Measurements from ENCODE around the gene ADAMTS2.

Gene ADAMTS2

DNA sequence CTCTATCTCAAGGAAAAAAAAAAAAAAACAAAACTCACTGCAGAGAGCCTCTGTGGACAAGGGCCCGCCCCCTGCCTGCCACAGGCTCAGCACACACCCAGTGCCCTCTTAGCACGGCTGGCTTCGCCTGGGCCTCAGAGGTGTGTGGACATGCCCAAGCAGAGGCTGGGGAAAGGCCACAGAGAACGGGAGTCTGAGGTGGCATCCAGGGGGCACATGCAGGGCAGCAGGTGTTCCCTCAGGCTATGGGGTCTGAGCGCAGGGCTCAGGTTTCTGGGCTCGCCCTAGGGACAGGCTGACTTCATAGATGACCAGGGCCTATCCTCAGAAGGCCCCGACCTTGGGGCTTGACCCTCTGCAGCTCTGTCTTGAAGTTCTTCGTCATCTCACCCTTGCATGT, 146.4 kb downstream of the ADAMTS2 start:
- Histone ChIP-seq H2BK12ac (ENCODE audit: low read length) (no peak overlapping the region), H3K9ac (ENCODE audit: low read length) (no peak overlapping the region), H3K14ac (ENCODE audit: low read length) (no peak overlapping the region), H3K79me1 (ENCODE audit: low read length) (no peaks in the 10 kb centered on the region), H4K91ac (ENCODE audit: low read depth, low read length) (no peak overlapping the region), H3K4me3 (ENCODE audit: low read depth, low read length) (no peak overlapping the region), H3K9me3 (ENCODE audit: insufficient read depth, low read depth, low read length) (no peaks in the 10 kb centered on the region), H2BK120ac (ENCODE audit: insufficient read depth, low read length, poor library complexity) (no peak overlapping the region), H3K23ac (ENCODE audit: low read length) (no peak overlapping the region), H3K36me3 (ENCODE audit: control insufficient read depth in 1 of 2, insufficient read depth in 2 of 2, low read length in 2 of 2) (peaks cover 3 to 5% of the 10 kb centered on the region in 2 experiments), H2AK5ac (ENCODE audit: low read length) (no peak overlapping the region), H3K27me3 (ENCODE audit: insufficient read depth, low read length) (no peaks in the 10 kb centered on the region), H3K18ac (ENCODE audit: low read length) (no peak overlapping the region), H3K4me1 (ENCODE audit: control insufficient read depth in 1 of 2, insufficient read depth in 2 of 2, low read length in 2 of 2) (peaks cover 3 to 9% of the 10 kb centered on the region in 2 experiments), H2BK5ac (ENCODE audit: low read depth, low read length, poor library complexity) (no peak overlapping the region), H3K4me2 (ENCODE audit: low read length) (no peak overlapping the region), H3K4ac (ENCODE audit: low read depth, low read length) (no peak overlapping the region), H4K8ac (ENCODE audit: low read depth, low read length) (no peak overlapping the region), H3K27ac (ENCODE audit: low read depth, low read length) (no peak overlapping the region), H4K12ac (ENCODE audit: low read depth, low read length) (no peak overlapping the region), H3K79me2 (ENCODE audit: control insufficient read depth, insufficient read depth, low read length, poor library complexity) (no peaks in the 10 kb centered on the region), H2AFZ (ENCODE audit: insufficient read depth, low read length, poor library complexity) (no peak overlapping the region)
- no peak for DNase-seq
- WGBS (ENCODE audit: extremely low coverage, insufficient coverage, insufficient read length) = no CpG with 5 or more reads among the region's 8 CpGs

DNA sequence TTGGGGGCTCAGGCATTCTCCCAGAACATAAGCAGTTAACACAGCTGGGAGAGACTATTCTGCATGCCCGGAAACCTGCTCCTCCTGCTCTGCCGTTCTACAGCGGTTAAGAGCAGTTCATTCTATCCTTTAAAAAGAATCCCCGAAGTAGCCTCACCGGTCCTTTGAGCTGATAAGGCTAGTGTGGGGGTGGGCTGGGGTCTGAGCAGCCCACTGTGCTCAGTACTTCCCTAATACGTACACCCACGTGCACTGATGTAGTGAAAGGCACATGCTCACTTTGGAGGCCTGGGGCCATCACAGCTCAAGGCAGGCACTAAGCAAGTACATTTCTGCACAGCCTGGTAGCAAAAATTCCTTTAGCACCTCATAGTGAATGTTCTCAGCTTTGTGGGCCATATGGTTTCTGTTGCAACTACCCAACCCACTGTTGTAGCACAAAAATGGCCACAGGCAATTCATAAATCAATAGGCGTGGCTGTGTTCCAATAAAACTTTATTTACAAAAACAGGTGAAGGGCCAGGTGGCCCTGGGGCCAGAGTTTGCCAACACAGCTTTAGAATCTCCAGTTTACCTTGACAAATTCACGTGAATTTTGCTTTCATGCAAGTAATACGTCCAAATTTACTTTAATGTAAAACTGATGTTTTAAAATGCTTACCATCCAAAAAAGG, 148.7 kb downstream of the ADAMTS2 start:
- Histone ChIP-seq H3K4ac (ENCODE audit: low read depth, low read length) (no peak overlapping the region), H4K12ac (ENCODE audit: low read depth, low read length) (no peak overlapping the region), H4K91ac (ENCODE audit: low read depth, low read length) (no peak overlapping the region), H2AK5ac (ENCODE audit: low read length) (no peak overlapping the region), H3K4me2 (ENCODE audit: low read length) (no peak overlapping the region), H3K14ac (ENCODE audit: low read length) (no peak overlapping the region), H3K18ac (ENCODE audit: low read length) (no peak overlapping the region), H3K27ac (ENCODE audit: low read depth, low read length) (no peak overlapping the region), H4K8ac (ENCODE audit: low read depth, low read length) (no peak overlapping the region), H3K9me3 (ENCODE audit: insufficient read depth, low read depth, low read length) (no peaks in the 10 kb centered on the region), H2BK120ac (ENCODE audit: insufficient read depth, low read length, poor library complexity) (no peak overlapping the region), H2BK12ac (ENCODE audit: low read length) (no peak overlapping the region), H3K27me3 (ENCODE audit: insufficient read depth, low read length) (no peaks in the 10 kb centered on the region), H2AFZ (ENCODE audit: insufficient read depth, low read length, poor library complexity) (no peak overlapping the region), H3K36me3 (ENCODE audit: control insufficient read depth in 1 of 2, insufficient read depth in 2 of 2, low read length in 2 of 2) (peaks cover 5 to 6% of the 10 kb centered on the region in 2 experiments), H3K4me1 (ENCODE audit: control insufficient read depth in 1 of 2, insufficient read depth in 2 of 2, low read length in 2 of 2) (peaks cover 3 to 6% of the 10 kb centered on the region in 2 experiments), H3K4me3 (ENCODE audit: low read depth, low read length) (no peak overlapping the region), H3K9ac (ENCODE audit: low read length) (no peak overlapping the region), H2BK5ac (ENCODE audit: low read depth, low read length, poor library complexity) (no peak overlapping the region), H3K23ac (ENCODE audit: low read length) (no peak overlapping the region), H3K79me2 (ENCODE audit: control insufficient read depth, insufficient read depth, low read length, poor library complexity) (no peaks in the 10 kb centered on the region), H3K79me1 (ENCODE audit: low read length) (no peaks in the 10 kb centered on the region)
- no peak for DNase-seq
- no CpG with 5 or more reads among the region's 10 CpGs for WGBS (ENCODE audit: extremely low coverage, insufficient coverage, insufficient read length)

DNA sequence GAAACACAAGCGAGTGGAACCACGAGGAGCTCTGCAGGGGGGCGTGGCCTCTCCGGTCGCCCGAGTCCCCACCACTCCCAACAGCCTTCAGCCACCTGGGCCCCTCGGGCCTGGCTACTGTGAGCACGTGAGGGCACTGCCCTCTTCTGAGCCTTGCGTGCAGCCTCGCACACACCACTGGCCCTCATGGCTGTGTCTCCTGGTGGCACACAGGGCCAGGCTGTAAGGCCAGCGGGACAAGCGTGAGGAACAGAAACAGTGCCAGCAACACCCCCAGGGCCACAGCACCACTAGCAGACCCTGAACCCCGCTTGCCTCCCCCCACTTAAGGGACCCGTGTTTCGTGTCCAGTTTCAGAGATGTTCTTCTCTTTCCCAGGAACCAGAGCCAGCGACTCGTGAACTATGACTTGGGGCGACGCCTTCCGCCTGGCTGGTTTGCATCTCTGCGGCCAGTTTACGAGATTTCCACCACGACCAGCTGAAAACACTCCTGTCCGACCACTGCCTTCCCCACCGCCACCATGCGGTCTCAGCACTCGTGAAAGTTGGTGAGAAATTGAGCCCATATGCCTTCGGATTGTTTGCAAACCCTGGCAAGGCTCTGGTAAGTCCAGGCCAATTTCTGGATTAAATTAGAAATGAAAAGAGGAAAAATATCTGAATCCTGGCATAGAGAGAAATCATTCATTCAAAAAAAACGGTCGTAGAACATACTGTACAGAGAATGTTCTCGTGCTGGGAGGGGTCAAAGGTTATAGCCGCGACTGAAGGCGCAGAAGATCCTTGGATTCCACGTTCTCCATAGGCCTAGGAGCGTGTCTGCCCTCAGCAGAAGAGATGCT, 149.5 kb downstream of the ADAMTS2 start:
- no peak for DNase-seq
- no peak overlapping the region for H3K14ac ChIP-seq (ENCODE audit: low read length)
- H3K27ac ChIP-seq (ENCODE audit: low read depth, low read length) = no peak overlapping the region
- no peak overlapping the region for H3K4ac ChIP-seq (ENCODE audit: low read depth, low read length)
- no peak overlapping the region for H2AK5ac ChIP-seq (ENCODE audit: low read length)
- H3K4me3 ChIP-seq (ENCODE audit: low read depth, low read length) = no peak overlapping the region
- no peak overlapping the region for H2BK5ac ChIP-seq (ENCODE audit: low read depth, low read length, poor library complexity)
- no peaks in the 10 kb centered on the region for H3K9me3 ChIP-seq (ENCODE audit: insufficient read depth, low read depth, low read length)
- H3K79me1 ChIP-seq (ENCODE audit: low read length) = no peaks in the 10 kb centered on the region
- no peak overlapping the region for H4K12ac ChIP-seq (ENCODE audit: low read depth, low read length)
- H2BK120ac ChIP-seq (ENCODE audit: insufficient read depth, low read length, poor library complexity) = no peak overlapping the region
- H2AFZ ChIP-seq (ENCODE audit: insufficient read depth, low read length, poor library complexity) = no peak overlapping the region
- H3K27me3 ChIP-seq (ENCODE audit: insufficient read depth, low read length) = no peaks in the 10 kb centered on the region
- no peak overlapping the region for H4K91ac ChIP-seq (ENCODE audit: low read depth, low read length)
- H3K9ac ChIP-seq (ENCODE audit: low read length) = no peak overlapping the region
- H3K23ac ChIP-seq (ENCODE audit: low read length) = no peak overlapping the region
- H4K8ac ChIP-seq (ENCODE audit: low read depth, low read length) = no peak overlapping the region
- H3K18ac ChIP-seq (ENCODE audit: low read length) = peak overlapping the region; percentile 42
- no peak overlapping the region for H2BK12ac ChIP-seq (ENCODE audit: low read length)
- no CpG with 5 or more reads among the region's 36 CpGs for WGBS (ENCODE audit: extremely low coverage, insufficient coverage, insufficient read length)
- H3K4me2 ChIP-seq (ENCODE audit: low read length) = no peak overlapping the region
- no peaks in the 10 kb centered on the region for H3K79me2 ChIP-seq (ENCODE audit: control insufficient read depth, insufficient read depth, low read length, poor library complexity)
- peaks cover 5 to 6% of the 10 kb centered on the region in 2 experiments for H3K36me3 ChIP-seq (ENCODE audit: control insufficient read depth in 1 of 2, insufficient read depth in 2 of 2, low read length in 2 of 2)
- H3K4me1 ChIP-seq (ENCODE audit: control insufficient read depth in 1 of 2, insufficient read depth in 2 of 2, low read length in 2 of 2) = peaks cover 3 to 6% of the 10 kb centered on the region in 2 experiments

DNA sequence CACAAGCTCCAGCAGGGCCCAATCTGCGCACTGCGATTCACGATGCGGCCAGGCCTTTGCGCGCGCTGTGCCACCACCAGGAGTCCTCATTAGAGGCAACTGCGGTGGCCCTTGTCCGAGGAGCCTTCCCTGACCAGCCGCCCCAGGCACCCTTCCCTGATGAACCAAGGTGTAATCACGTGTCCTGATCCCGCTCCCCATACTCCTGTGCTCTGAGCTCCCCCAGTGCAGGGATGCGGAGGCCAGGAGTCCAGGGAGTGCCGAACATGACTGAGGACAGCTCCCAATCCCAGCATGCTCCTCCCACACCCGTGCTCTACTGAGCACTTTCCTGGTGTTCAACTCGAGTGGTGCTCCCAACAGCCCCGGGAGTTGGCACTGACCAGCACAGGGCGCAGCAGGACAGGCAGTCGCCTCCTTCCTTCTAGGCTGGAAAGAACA, 150.3 kb downstream of the ADAMTS2 start:
- Histone ChIP-seq H3K14ac (ENCODE audit: low read length) (no peak overlapping the region), H2BK120ac (ENCODE audit: insufficient read depth, low read length, poor library complexity) (no peak overlapping the region), H3K23ac (ENCODE audit: low read length) (no peak overlapping the region), H3K4me2 (ENCODE audit: low read length) (no peak overlapping the region), H3K36me3 (ENCODE audit: control insufficient read depth in 1 of 2, insufficient read depth in 2 of 2, low read length in 2 of 2) (peaks cover 5 to 6% of the 10 kb centered on the region in 2 experiments), H4K12ac (ENCODE audit: low read depth, low read length) (no peak overlapping the region), H3K4me3 (ENCODE audit: low read depth, low read length) (no peak overlapping the region), H3K27me3 (ENCODE audit: insufficient read depth, low read length) (no peaks in the 10 kb centered on the region), H3K9ac (ENCODE audit: low read length) (peak overlapping the region; percentile 18), H2BK5ac (ENCODE audit: low read depth, low read length, poor library complexity) (no peak overlapping the region), H3K79me2 (ENCODE audit: control insufficient read depth, insufficient read depth, low read length, poor library complexity) (no peaks in the 10 kb centered on the region), H2AK5ac (ENCODE audit: low read length) (no peak overlapping the region), H4K91ac (ENCODE audit: low read depth, low read length) (no peak overlapping the region), H3K9me3 (ENCODE audit: insufficient read depth, low read depth, low read length) (no peaks in the 10 kb centered on the region), H2AFZ (ENCODE audit: insufficient read depth, low read length, poor library complexity) (no peak overlapping the region), H3K4me1 (ENCODE audit: control insufficient read depth in 1 of 2, insufficient read depth in 2 of 2, low read length in 2 of 2) (peaks cover 3 to 6% of the 10 kb centered on the region in 2 experiments), H3K79me1 (ENCODE audit: low read length) (no peaks in the 10 kb centered on the region), H2BK12ac (ENCODE audit: low read length) (no peak overlapping the region), H4K8ac (ENCODE audit: low read depth, low read length) (no peak overlapping the region), H3K18ac (ENCODE audit: low read length) (no peak overlapping the region), H3K27ac (ENCODE audit: low read depth, low read length) (no peak overlapping the region), H3K4ac (ENCODE audit: low read depth, low read length) (no peak overlapping the region)
- no peak for DNase-seq
- no CpG with 5 or more reads among the region's 19 CpGs for WGBS (ENCODE audit: extremely low coverage, insufficient coverage, insufficient read length)
